Ascending aorta (tissue), 2 donors: Measurements from ENCODE around the gene FMN2. TPM values are rescaled to one million over a fixed set of nuclear protein-coding genes. Genes with fewer than 3 reads are reported as not detected.

Experiments
- DNase-seq, 2 donors: peaks; one replicate each; pipeline ENCODE4 v3.0.0-alpha.2; 2019; ENCODE audit warnings: low spot score in 2 of 2
- H3K27ac ChIP-seq, 2 donors: fragments of 200-600 bp; sonication (generic); one replicate each; pipeline ENCODE4 v1.5.1; 2016 to 2017; ENCODE audit warnings: mild to moderate bottlenecking in 1 of 2
- H3K27me3 ChIP-seq: fragments of 200-600 bp; sonication (generic); one replicate; pipeline ENCODE4 v1.5.1; 2017
- H3K36me3 ChIP-seq, 2 donors: fragments of 200-600 bp; sonication (generic); one replicate each; pipeline ENCODE4 v1.5.1; 2016
- H3K4me1 ChIP-seq, 2 donors: fragments of 200-600 bp; sonication (generic); one replicate each; pipeline ENCODE4 v1.5.1; 2016 to 2017; ENCODE audit warnings: mild to moderate bottlenecking in 1 of 2
- H3K4me3 ChIP-seq, 2 donors: fragments of 200-600 bp; sonication (generic); one replicate each; pipeline ENCODE4 v1.5.1; 2016 to 2017; ENCODE audit warnings: mild to moderate bottlenecking in 1 of 2
- H3K9me3 ChIP-seq, 2 donors: fragments of 200-600 bp; sonication (generic); one replicate each; pipeline ENCODE4 v1.5.1; 2016
- intact Hi-C: fragments of 100-400 bp; cut with DNase I; formaldehyde crosslinking; loops from one replicate; pipeline ENCODE4 v1.15.1; 2023
- total RNA-seq: library from RNA; depleted of rRNA; stranded (reverse); fragments of >200 nt; gene quantifications from one replicate; pipeline ENCODE4 v1.1.0, GENCODE V29; 2016
- TF ChIP-seq, protein P1 (sequence below), 3 experiments: fragments of 200-600 bp in 2 of 3; fragments of 450-650 bp in 1 of 3; sonication (generic) in 2 of 3; IDR thresholded peaks; one replicate each; pipeline ENCODE4 v1.5.1; 2016 to 2019; ENCODE audit warnings: antibody characterized with exemption in 3 of 3, mild to moderate bottlenecking in 1 of 3, moderate library complexity in 1 of 3

Gene FMN2
- total RNA-seq, 1 donor from 2014 or later, result not detected

DNA sequence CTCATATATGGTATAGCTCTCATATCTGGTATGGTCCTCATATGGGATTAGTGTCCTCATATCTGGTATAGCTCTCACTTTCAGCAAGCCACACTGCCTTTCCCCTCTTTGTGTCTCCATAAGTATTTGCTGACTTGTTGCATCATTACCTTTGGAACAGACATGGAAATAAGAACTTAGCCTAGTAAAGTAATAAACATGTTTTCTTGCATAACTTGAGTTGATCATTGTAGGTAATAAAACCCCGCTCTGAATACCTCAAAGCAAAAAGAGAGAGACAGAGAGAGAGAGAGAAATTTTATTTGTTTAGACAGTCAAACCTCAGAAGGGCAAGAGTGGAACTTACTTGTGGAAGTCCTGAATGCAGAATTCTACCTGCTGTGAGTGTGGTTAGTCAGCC lies 350.0 kb downstream of the FMN2 start:
- Histone ChIP-seq H3K9me3 (no peaks in the 10 kb centered on the region), H3K4me1 (no peaks in the 10 kb centered on the region), H3K4me3 (no peak overlapping the region), H3K36me3 (no peaks in the 10 kb centered on the region), H3K27me3 (no peaks in the 10 kb centered on the region), H3K27ac (no peak overlapping the region)
- intact Hi-C loops, result no loop called here
- no peak for DNase-seq
- TF ChIP-seq, protein P1, sequence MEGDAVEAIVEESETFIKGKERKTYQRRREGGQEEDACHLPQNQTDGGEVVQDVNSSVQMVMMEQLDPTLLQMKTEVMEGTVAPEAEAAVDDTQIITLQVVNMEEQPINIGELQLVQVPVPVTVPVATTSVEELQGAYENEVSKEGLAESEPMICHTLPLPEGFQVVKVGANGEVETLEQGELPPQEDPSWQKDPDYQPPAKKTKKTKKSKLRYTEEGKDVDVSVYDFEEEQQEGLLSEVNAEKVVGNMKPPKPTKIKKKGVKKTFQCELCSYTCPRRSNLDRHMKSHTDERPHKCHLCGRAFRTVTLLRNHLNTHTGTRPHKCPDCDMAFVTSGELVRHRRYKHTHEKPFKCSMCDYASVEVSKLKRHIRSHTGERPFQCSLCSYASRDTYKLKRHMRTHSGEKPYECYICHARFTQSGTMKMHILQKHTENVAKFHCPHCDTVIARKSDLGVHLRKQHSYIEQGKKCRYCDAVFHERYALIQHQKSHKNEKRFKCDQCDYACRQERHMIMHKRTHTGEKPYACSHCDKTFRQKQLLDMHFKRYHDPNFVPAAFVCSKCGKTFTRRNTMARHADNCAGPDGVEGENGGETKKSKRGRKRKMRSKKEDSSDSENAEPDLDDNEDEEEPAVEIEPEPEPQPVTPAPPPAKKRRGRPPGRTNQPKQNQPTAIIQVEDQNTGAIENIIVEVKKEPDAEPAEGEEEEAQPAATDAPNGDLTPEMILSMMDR (IDR thresholded peaks at IDR 0.05), result no peak

DNA sequence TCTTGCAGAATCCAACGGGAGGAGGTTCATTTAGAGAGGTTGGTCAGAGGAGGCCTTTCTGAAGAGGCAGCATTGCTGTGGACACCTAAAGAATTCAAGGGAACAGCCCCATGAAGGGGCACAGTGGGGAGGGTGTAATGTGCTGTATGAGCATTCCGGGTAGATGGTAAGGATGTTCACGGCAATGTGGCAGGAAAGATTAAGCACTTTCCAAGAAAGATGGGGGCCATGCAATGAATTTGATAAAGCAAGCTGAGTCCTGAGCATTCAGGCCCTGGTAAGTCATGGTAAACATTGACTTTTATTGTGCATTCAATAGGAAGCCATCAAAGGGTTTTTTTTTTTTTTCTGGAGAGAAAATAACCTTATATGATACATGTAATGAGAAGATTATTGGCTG lies 353.7 kb downstream of the FMN2 start:
- no peak overlapping the region for H3K27ac ChIP-seq
- TF ChIP-seq, protein P1 (IDR thresholded peaks at IDR 0.05), result no peak
- intact Hi-C loops, result no loop called here

DNA sequence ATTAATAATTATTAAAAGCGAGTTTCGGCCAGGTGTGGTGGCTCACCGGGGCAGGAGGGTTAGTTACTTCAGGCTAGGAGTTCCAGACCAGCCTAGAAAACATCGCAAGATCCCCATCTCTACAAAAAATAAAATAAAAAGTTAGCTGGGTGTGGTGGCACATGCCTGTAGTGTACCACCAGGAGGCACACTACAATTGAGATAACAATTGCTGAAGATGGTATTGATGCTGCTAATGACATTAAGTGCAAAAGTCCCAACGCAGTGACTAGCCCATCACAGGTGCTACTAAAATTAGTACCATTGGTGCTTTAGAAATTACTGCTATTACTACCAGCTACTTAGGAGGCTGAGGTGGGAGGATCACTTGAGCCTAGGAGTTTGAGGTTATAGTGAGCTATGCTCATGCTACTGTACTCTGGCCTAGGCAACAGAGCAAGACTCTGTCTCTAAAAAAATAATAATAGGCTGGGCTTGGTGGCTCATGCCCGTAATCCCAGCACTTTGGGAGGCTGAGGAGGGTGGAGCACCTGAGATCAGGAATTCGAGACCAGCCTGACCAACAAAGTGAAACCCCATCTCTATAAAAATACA lies 363.6 kb downstream of the FMN2 start:
- H3K36me3 ChIP-seq, result no peaks in the 10 kb centered on the region
- DNase-seq, result no peak
- no peaks in the 10 kb centered on the region for H3K27me3 ChIP-seq
- H3K4me3 ChIP-seq, result no peak overlapping the region
- no peak overlapping the region for H3K27ac ChIP-seq
- TF ChIP-seq, protein P1 (IDR thresholded peaks at IDR 0.05), result no peak
- intact Hi-C loops, result no loop called here
- no peaks in the 10 kb centered on the region for H3K9me3 ChIP-seq
- no peaks in the 10 kb centered on the region for H3K4me1 ChIP-seq

More for the DNA sequence above, 353.7 kb downstream of the FMN2 start:
- Histone ChIP-seq H3K27me3 (no peaks in the 10 kb centered on the region), H3K4me1 (no peaks in the 10 kb centered on the region), H3K4me3 (no peak overlapping the region), H3K9me3 (no peaks in the 10 kb centered on the region), H3K36me3 (no peaks in the 10 kb centered on the region)
- DNase-seq, result no peak

DNA sequence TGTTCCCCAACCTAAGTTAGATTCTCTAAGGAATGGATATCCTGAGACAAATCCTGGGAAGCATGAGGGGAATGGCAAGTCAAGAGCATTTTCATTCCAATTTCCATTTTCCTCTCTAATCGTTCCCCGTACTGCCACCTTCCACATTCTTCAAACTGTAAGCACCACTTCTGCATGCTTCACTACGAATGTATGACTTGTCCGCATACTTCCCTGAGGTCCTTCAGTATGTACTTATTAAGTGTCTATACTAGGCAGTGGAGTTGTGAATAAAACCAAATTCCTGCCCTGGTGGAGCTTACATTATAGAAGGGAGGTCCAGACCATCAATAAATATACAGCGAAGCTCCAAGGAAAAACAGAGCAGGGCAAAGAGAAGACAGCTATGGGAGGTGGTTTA lies 365.5 kb downstream of the FMN2 start:
- Histone ChIP-seq H3K36me3 (no peaks in the 10 kb centered on the region), H3K9me3 (no peaks in the 10 kb centered on the region), H3K27ac (no peak overlapping the region), H3K4me1 (no peaks in the 10 kb centered on the region), H3K27me3 (no peaks in the 10 kb centered on the region), H3K4me3 (no peak overlapping the region)
- no peak for DNase-seq
- intact Hi-C loops, result no loop called here
- TF ChIP-seq, protein P1 (IDR thresholded peaks at IDR 0.05), result no peak

DNA sequence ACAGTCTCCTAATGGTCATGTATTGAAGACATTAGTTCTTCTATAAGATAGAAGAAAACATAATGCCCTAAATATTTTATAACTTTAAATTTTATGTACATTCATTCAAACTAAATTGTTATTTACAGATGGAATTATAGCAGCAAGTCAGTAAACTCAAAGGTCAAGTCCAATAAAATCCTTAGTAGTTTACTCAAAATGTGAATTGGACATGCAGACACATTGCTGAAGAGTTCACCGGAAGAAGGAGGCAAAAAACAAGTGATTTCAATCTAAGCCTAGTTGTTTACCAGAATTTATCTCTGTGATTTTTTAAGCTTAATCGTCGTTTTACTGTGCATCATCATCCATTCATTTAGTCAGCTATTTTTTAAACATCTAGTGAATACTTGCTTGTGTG lies 370.6 kb downstream of the FMN2 start:
- intact Hi-C loops, result no loop called here
- TF ChIP-seq, protein P1 (IDR thresholded peaks at IDR 0.05), result no peak
- Histone ChIP-seq H3K27me3 (no peaks in the 10 kb centered on the region), H3K36me3 (no peaks in the 10 kb centered on the region), H3K4me1 (no peaks in the 10 kb centered on the region), H3K27ac (no peak overlapping the region), H3K4me3 (no peak overlapping the region), H3K9me3 (no peaks in the 10 kb centered on the region)
- no peak for DNase-seq
